ENCODE measurements around the gene LAMA3.

The LAMA3 gene

GRCh38 chr18:23921716-23922285, 232.5 kb downstream of the LAMA3 start:
- no peak for DNase-seq (ENCODE audit: low read depth in 2 of 2)

DNA sequence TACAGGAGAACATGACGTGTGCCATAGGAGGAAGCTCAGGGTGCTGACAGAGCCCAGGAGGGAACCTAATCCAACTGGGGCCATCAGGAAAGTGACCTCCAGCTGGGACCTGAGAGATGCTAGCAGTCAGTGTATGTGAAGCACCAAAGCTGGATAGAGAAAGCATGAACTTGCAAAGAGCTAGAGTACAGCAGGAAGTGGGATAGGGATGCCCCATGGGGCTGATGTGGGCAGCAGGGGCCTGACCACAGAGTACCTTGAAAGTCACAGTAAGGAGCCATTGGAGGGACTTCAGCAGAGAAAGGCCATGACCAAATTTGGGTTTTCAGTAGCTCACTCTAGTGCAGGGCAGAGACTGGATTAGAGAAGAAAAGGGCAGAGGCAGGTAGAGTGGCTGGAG, 233.7 kb downstream of the LAMA3 start:
- no peak for DNase-seq (ENCODE audit: low read depth in 2 of 2)
- no peak for TF ChIP-seq CTCF (IDR thresholded peaks at IDR 0.05; ENCODE audit: low read depth, low read length)
- H3K4me3 ChIP-seq (replicated peaks in 1 of 2; ENCODE audit: low read depth in 2 of 2, low read length in 2 of 2), result no peak overlapping the region

More at GRCh38 chr18:23921716-23922285, 232.5 kb downstream of the LAMA3 start:
- H3K4me3 ChIP-seq (replicated peaks in 1 of 2; ENCODE audit: low read depth in 2 of 2, low read length in 2 of 2), result no peak overlapping the region
- TF ChIP-seq CTCF (IDR thresholded peaks at IDR 0.05; ENCODE audit: low read depth, low read length), result no peak

- no peak for TF ChIP-seq CTCF (IDR thresholded peaks at IDR 0.05; ENCODE audit: low read depth, low read length)
- no peak overlapping the region for H3K4me3 ChIP-seq (replicated peaks in 1 of 2; ENCODE audit: low read depth in 2 of 2, low read length in 2 of 2)
- DNase-seq (ENCODE audit: low read depth in 2 of 2), result peak; percentile 37 to 44
Measured at GRCh38 chr18:23924813-23925212, 235.6 kb downstream of the LAMA3 start.

DNA sequence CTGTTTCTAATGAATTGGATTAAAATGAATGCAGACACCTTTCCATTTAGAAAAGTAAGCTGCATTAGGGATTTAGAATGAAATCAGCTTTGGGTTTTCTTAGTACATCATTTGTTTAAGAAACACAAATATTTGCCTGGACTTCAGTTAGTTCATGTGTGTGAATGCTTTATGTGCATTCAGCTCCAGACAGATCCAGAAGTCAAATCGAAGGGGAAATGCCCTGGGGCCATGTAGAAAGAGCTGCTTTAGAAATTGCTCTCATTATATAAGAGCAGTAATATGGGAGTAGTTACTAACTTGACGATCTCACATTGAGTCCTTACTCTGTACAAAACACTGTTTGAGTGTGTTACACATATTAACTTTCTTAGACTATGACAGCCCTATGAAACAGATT, 237.3 kb downstream of the LAMA3 start:
- H3K4me3 ChIP-seq (replicated peaks in 1 of 2; ENCODE audit: low read depth in 2 of 2, low read length in 2 of 2), result no peak overlapping the region
- TF ChIP-seq CTCF (IDR thresholded peaks at IDR 0.05; ENCODE audit: low read depth, low read length), result no peak
- DNase-seq (ENCODE audit: low read depth in 2 of 2), result no peak

DNA sequence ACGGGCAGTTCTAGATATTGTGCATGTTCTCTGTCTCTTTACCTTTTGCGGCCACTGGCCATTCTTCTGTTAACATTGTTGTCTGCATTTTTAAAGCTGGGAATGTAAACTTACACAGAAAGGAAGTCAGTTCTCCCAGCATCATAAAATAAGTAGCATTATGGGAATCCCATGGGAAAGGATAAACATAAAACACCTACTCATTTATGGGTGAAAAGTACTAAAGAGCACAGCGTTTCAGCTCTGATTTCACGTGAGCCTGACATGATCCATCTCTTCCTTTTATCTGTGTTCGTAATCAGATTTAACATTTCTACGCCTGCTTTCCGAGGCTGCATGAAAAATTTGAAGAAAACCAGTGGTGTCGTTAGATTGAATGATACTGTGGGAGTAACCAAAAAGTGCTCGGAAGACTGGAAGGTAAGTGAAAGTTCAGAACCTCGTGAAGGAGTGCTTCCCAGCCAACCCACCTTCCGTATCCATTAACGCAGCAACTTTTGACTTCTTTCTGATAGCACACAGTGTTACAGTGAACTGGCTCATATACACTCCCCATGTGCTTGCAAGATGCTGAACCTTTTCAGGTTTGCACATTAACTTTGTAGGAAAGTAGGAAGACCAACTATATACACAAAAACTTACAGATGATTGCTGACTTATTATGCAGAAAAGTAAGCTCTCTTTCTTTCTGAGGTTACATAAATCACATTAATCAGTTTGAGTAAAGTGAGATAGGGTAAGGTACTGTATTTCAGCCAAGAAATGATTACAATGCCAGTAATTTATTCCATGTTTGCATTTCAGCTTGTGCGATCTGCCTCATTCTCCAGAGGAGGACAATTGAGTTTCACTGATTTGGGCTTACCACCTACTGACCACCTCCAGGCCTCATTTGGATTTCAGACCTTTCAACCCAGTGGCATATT, 238.8 kb downstream of the LAMA3 start:
- TF ChIP-seq CTCF (IDR thresholded peaks at IDR 0.05; ENCODE audit: low read depth, low read length), result no peak
- H3K4me3 ChIP-seq (replicated peaks in 1 of 2; ENCODE audit: low read depth in 2 of 2, low read length in 2 of 2), result no peak overlapping the region
- no peak for DNase-seq (ENCODE audit: low read depth in 2 of 2)

DNA sequence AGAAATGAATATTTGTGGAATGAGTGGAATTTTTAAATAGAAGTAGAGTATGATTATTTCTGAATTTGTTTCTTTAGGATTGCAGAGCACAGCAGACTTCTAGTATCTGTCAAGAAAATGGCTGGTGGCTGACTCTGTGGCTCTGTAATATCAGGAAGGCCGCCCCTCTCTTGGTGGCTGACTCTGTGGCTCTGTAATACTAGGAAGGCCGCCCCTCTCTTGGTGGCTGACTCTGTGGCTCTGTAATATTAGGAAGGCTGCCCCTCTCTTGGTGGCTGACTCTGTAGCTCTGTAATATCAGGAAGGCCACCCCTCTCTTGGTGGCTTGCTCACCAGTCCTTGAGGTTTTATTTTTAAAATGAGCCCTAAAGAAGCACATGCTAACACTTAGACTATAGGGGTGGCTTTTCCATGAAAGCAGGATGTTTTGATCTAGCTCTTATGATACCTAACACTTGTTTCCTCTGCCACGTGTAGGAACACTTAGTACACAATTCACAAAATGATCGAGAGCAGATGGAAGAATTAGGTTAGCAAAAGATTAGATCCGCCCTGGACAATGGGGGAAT, 240.2 kb downstream of the LAMA3 start:
- TF ChIP-seq CTCF (IDR thresholded peaks at IDR 0.05; ENCODE audit: low read depth, low read length), result no peak
- no peak for DNase-seq (ENCODE audit: low read depth in 2 of 2)
- no peak overlapping the region for H3K4me3 ChIP-seq (replicated peaks in 1 of 2; ENCODE audit: low read depth in 2 of 2, low read length in 2 of 2)
